SH-SY5Y (cell line): Measurements from ENCODE around the gene SMPDL3A.

Experiments used
- GATA2 ChIP-seq: IDR thresholded peaks from 2 replicates; pipeline ENCODE4 v1.6.1; 2011; ENCODE audit warnings: mild to moderate bottlenecking, low read depth, low read length
- GATA3 ChIP-seq: IDR thresholded peaks from 2 replicates; pipeline ENCODE4 v1.6.1; 2011; ENCODE audit warnings: low read depth, mild to moderate bottlenecking, low read length, moderate library complexity

- no peak for TF ChIP-seq GATA2
- no peak for TF ChIP-seq GATA3
Observed at GRCh38 chr6:122801397-122801796, 12.3 kb downstream of the SMPDL3A start.
